AG09309 (cell line): ENCODE results near the gene ARL14EP.
A peak's percentile ranks its signal among the peaks of the same experiment; 100 is the strongest.

ENCODE experiments used
- DNase-seq: peaks from one replicate; pipeline ENCODE4 v3.0.0-alpha.2; 2010; ENCODE audit warnings: low read depth
- H3K4me3 ChIP-seq: 2 replicates; pipeline ENCODE4 v1.5.1; 2011; ENCODE audit warnings: mild to moderate bottlenecking, low read depth, low read length, moderate library complexity; ENCODE audit not compliant: control insufficient read depth
- CTCF ChIP-seq: IDR thresholded peaks from 2 replicates; pipeline ENCODE4 v1.5.1; 2011; ENCODE audit warnings: mild to moderate bottlenecking, low read depth, low read length, inconsistent platforms; ENCODE audit not compliant: insufficient read depth, control insufficient read depth; ENCODE audit errors: missing control alignments

The ARL14EP gene

DNA sequence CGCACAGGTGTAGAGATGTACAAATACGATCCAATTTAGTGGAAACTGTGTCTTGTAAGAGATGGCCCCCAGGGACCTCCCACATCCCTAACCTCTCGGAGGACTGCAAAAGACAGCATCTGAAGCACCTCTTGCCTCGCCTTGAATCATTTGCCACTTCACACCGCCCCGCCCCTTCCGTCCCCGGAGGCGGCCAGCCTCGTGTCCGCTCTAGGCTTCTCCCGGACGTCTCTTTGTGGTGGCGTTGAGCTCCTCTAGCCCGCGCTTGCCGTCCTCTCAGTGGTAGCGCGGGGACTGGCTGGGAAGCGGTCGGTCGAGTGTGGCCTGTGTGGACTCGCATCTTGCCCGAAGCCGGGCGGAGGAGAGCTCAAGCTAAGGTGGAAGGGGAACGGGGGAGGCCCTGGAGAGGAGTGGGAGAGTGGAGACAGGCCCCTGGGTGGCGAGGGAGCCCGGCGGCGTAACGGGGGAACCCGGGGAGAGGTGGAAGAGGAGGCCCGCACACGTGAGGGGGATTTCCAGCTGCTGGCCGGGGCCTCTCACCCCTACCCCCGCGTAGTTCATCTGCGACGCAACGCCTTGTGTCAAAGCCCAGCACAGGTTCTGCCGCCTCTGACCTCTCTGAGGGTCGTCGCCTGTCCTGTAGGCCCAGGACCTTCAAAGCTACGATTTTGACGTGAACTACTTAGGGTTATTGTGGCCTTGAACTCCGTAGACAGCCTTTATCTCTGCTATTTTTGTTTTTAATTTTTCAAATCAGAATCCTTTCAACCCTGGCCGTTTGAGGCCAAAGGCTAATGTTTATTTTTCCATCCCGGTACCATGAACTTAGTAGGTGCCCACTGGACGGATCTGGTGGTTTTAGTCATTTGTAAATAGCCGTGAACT lies at the start of gene ARL14EP:
ARL14EP (plus strand) TSS at position 279 of the 885 bp plus-strand sequence. CDS start 7,845 bp downstream, outside the sequence.
- peak; percentile 84 for DNase-seq
- peak within 1 kb of the TSS; percentile 98 for H3K4me3 ChIP-seq
- no peak for TF ChIP-seq CTCF

- TF ChIP-seq CTCF: no peak
- no peak for DNase-seq
- H3K4me3 ChIP-seq: no peak overlapping the region
Observed at GRCh38 chr11:30277176-30277575, 45.7 kb upstream of the ARL14EP start.

DNA sequence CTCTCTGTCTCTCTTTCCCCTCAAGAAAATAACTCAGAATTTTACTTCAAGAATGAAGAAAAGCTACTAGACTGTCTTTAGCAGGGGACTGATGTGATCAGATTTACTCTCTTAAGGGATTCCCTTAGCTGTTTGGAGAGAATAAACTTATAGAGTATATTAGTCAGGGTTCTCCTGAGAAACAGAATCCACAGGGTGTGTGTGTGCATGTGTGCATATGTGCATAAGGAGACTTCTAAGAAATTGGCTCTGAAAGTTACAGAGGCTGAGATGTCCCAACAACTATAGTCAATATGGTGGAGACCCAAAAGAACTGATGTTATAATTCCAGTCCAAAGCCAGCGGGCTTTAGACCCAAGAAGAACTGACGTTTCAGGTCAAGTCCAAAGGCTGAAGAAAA lies 43.1 kb upstream of the ARL14EP start:
- no peak for TF ChIP-seq CTCF
- DNase-seq: no peak
- no peak overlapping the region for H3K4me3 ChIP-seq

- DNase-seq: no peak
- no peak for TF ChIP-seq CTCF
- no peak overlapping the region for H3K4me3 ChIP-seq
Observed at GRCh38 chr11:30281476-30282288, 41.2 kb upstream of the ARL14EP start.

- H3K4me3 ChIP-seq: no peak overlapping the region
- DNase-seq: no peak
- no peak for TF ChIP-seq CTCF
Observed at GRCh38 chr11:30282289-30282631, 40.6 kb upstream of the ARL14EP start.

DNA sequence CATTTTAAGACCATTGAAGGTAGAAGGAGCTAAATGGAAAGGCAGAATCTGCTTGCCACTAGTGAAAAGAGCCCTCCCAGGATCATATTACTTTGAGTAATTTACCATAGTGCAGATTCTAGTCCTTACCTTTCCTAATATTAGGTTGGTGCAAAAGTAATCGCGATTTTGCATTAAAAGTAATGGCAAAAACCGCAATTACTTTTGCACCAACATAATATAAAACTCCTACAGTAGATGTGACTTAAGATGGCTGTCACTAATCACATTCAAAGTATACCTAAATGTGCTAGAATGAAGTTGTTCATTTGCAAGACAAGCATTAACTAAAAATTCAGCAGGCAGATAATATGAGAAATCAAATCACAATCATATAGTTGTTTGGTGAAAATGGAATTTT lies 38.1 kb upstream of the ARL14EP start:
- TF ChIP-seq CTCF: no peak
- no peak overlapping the region for H3K4me3 ChIP-seq
- no peak for DNase-seq
